GM23248 (cell line): ENCODE measurements around the gene LPP.

Experiments
- EZH2 ChIP-seq: fragments of 200-600 bp; sonication (generic); IDR thresholded peaks from 2 replicates; pipeline ENCODE4 v1.6.1; 2018; ENCODE audit warnings: antibody characterized with exemption, mild to moderate bottlenecking; ENCODE audit not compliant: insufficient read depth, poor library complexity, severe bottlenecking
- EZH2phosphoT487 ChIP-seq: fragments of 200-600 bp; sonication (generic); IDR thresholded peaks from 2 replicates; pipeline ENCODE4 v1.6.1; 2018; ENCODE audit warnings: antibody characterized with exemption, moderate library complexity, mild to moderate bottlenecking, low read depth; ENCODE audit not compliant: insufficient read depth

DNA sequence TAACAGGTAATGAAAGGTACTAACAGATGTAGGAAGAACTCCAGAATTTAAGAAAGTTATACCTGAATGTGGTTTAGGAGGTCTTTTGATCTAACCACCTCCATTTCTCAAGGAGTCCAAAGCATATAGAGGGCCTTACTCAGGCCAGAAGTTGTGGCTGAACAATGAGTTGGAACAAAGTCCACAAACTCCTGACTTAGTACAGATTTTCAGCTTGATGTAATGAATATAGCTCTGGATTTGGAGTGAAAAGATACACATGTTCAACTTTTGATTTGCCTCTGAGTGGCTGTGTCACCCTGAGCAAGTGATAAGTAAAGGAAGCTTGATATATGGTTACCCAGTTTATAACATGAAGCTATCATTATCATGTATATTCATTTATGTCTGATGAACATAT, 390.1 kb downstream of the LPP start:
- TF ChIP-seq EZH2 (no peak), EZH2phosphoT487 (no peak)
